GM21717 (cell line): ENCODE data around the gene DNTT.

Source experiments
- ATAC-seq: cut with Tn5 transposase; IDR thresholded peaks from one replicate; pipeline ENCODE4 v1.9.1; 2021; ENCODE audit warnings: mild to moderate bottlenecking, moderate library complexity; ENCODE audit not compliant: unreplicated experiment

The DNTT gene

DNA sequence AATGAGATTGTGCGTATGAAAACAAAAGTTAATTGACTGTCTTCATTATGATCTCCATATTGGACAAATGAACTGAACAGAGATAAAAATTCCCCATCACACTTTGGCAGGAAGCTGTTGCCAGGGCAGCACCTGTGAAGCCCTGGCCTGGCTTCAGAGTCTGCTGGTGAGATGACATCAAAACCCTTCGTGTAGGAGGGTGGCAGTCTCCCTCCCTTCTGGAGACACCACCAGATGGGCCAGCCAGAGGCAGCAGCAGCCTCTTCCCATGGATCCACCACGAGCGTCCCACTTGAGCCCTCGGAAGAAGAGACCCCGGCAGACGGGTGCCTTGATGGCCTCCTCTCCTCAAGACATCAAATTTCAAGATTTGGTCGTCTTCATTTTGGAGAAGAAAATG is at the start of gene DNTT:
TSS of gene DNTT (plus strand) at position 205 of the 400 bp plus-strand sequence. CDS start at position 269, 64 bp downstream.
- ATAC-seq = no peak

DNA sequence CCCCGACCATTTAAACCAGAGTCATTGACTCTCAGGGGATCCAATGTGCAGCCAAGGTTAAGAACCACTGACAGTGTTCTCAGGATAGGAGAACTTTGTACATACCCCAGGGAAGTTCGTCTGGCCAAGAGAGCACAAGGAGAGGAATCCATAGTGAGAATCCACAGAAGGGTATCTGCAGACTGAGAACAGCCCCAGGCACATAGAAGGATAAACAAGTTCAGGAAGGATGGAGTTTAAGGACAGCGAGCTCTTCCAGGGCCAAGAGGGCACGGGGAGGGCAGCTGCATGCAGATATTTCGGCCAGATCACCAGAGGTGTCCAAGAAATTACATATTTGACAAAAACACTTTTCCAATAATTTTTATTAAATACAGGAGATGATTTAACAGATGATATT is 49.3 kb upstream of the DNTT start:
- no peak for ATAC-seq

DNA sequence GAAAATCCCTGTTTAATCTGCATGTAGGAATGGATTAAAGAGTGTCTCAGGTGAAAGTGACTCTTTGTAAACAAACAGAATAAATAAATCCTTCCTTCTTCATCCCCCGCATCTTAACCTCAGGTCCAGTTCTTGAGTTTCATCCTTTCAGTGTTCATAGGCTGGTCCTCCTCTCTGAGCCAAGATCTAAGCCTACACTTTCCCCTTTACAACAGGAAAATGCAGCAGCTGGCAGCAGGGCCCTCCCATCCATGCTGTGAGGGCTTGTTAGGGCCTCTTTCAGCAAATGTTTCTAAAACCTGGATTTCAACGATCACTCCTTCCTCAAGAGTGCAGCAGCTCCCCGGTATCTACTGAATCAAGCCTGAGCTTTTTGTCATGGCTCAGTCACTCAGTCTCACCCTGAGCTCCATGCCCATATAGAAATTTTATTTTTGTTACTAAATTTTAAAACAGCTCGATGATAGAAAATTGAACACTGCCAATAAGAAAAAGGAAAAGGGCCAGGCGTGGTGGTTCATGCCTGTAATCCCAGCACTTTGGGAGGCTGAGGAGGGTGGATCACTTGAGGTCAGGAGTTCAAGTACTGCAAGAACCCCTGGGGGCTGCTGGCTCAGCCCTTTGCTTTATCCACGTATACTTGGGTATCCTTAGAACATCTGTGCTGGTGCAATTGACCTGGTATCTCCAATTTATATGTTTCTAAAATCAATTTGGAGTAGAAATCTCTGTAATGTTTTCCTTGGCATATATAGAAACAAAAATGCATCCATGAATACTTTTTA is 48.5 kb upstream of the DNTT start:
- no peak for ATAC-seq

DNA sequence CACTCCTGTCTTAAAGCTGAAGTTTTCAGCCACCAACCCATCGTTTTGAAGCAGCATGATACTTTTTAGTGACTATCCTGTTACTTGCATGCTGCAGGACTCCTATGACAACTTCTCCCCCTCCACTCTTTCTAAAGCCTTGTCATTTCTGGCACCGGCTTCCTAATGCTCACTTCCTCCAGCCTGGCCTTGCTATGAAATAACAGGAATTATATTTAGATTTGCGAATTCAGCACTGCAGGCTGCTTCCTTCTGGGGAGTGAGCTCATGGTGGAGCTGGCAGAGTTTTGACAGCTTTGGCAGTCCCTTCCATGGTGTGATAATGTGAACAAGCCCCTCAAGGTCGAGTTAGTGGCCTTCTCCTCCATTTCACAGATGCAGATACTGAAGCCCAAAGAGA is 46.3 kb upstream of the DNTT start:
- no peak for ATAC-seq

DNA sequence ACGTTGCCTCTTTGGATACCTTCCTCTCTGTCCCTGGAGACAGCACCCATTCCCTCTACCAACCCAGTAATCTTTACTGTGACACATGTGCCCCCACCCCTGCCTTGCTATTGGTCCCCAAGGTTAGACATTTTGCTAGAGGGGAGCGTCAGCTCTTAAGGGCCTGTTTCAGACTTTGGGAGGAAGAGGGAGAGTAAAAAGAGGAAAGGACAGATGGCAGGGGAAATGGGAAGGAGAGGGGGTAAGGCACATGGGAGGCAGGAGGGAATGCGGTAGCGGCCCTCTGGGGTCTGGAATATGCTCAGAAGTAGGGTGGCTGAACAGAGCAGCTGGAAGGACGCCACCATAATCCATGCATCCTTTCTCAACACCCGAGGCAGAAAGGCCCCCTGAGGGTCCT is 45.1 kb upstream of the DNTT start:
- no peak for ATAC-seq

DNA sequence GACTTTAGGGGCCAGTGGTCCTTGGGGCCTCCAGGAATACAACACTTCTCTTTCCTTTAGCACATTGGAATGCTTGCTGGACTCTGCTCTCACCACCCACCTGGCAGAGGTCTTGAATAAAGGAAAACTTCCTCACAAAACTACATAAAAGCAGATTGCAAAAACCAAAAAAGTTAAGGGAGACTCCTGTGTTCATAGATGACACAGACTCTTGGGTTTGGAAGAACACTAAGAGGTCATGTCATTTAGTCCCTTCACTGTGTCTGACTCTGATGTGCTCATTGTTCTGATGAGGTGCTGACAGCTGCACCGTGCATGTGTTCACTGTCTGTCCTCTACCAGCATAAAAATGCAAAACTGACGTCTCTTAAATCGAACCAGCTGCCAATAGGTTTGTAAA is 44.2 kb upstream of the DNTT start:
- ATAC-seq = no peak

DNA sequence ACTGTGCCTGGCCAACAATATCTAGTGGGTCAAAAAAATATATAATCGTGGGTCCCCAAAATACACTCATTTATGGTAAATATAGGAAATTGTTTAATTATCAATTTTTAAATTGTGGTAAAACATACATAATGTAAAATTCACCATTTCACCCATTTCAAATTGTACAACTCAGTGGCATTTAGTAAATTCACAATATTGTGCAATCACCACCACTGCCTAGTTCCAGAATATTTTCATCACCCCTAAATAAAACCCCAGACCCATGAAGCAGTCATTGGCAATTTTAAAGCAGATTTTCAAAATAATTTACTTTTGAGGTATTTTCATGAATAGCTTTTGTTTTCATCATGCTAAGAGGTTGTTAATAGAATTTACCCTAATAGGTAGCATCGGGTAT is 43.1 kb upstream of the DNTT start:
- no peak for ATAC-seq

DNA sequence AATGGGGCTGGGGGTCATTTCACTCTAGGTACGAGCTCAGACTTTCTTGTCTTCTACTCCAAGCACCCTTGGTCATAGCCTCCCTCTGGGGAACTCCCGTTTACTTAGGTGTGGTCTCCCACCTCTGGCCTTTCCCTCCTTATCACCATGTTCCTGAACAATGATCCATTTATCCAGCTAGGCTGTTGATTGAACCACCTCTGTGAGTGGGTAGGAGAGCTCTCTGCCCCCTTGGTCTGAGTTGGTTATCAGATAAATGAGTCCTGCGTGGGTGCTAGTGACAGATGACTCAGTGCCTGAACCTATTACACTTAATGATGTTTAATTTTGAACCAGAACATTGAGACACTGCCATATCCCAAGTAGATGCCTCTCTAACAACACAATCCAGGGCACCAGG is 42.3 kb upstream of the DNTT start:
- no peak for ATAC-seq

DNA sequence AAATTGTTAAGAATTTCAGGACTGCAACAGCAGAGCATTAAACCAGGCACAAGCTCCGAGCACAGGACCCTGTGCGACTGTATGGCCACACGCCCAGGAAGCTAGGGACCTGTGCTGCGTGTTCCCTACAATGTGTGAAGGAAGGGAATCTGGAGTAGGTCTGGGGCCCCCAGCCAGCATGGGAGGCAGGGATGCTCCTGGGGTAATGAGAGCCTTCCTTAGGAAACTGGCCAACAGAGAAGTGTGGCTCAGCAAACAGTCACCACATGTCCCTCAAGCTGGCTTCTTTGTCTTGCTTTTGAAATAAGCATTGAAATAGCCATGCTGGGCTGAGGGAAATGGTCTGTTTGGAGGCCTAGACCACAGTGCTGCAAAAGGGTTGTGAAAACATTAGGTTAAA is 41.1 kb upstream of the DNTT start:
- ATAC-seq = no peak

DNA sequence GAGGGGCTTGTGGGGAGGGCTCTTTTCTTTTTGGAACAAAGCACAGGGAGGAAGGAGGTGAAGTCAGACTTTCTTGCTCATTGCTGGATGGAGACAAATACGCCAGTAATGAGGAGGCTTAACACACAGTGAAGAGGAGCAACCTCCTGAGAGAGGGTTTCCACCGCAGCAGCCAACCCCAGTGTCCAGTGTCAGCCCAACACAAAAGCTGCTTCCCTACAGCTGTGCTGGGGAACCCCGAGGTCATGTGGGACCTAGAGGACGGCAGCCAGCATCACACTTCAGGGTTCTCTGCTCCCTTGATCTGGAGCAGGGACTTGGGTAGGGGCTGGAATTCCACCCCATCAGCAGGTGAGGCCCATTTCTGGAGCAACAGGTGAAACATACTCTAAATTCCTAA is 40.6 kb upstream of the DNTT start:
- no peak for ATAC-seq

DNA sequence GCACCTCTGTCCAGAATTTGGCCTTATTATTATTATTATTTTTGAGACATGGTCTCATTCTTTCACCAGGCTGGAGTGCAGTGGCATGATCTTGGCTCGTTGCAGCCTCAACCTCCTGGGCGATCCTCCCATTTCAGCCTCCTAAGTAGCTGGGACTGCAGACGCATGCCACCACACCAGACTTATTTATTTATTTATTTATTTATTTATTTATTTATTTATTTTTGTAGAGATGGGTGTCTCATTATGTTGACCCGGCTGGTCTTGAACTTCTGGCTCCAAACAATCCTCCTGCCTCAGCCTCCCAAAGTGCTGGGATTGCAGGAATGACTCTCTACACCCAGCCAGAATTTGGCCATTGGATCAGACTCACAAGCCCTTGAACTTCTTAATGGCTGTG is 39.3 kb upstream of the DNTT start:
- ATAC-seq = no peak

DNA sequence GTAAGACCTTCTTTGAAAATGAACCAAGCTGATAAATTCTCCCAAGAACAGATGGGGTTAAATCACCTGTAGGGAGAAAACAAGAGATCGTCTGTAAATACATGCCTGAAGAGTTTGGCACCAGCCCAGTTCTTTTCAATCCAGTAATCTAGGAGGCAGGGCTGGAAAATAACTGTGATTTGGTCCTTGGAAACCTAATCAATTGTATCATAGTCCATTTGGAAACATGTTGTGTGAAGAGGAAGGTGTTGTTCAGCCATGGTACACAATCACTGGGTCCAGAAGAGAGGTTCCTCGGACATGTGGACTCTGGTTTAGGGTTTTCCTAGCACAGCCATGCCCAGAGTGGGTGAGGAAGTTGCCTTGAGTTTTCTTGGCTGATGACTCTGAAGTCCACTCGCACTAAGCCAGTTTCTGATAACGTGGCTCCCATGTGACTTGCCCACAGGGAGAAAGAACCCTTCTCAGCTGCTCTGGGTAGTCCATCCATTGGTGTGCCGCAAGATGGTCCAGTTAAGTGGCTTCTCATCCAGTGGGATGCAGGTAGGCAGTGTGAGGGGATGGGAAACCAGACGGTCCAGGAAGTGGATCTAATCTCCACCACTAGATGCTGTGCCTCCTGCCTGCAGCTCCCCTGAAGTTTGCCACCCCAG is 38.0 kb upstream of the DNTT start:
- ATAC-seq = no peak

DNA sequence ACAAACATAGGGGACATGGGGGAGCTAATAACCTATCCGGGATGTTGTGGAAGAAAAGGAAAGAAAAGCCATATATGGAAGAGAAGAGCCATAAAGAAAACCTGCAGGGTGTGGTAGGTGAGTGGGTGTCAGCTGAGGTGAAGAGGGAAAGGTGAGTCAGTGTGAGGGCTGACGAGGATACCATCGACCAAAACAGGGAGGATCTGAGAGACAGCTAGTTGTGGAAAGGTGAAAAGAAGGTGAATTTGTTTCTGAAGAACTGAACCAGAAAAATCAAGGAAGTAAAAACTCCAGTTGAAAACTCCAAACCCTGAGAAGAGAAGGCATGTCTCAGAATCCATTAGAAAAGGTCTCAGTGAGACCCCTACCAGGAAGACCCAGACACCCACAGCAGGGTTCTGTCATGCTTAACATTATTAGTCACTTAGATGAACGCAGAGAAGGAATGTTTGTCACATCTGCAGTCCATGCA is 37.0 kb upstream of the DNTT start:
- no peak for ATAC-seq

DNA sequence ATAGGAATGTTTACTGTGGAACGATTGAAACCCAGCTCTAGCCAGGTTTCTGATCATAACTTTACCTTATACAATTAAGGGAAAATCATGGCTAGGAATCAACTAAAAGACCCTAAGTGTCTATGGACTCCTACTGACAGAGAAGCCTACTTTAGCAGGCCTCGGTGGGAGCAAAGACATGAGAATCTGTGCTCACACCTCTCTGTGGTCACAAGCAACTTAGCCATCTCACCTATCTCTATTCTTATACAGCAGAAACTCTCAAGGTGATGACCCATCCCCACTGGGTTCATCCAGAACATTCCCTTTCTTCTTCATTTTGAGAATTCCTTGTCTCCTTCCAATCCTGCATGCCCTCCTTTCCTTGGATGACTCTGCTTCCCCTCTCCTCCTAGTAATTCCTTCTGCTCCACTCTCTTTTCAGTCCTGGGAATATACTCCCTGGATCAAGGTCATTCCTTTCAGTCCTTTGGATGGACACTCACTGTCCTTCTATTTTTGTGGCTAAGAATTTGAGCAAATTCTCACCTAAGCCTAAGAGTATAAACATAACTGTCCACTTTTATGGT is 35.8 kb upstream of the DNTT start:
- no peak for ATAC-seq

DNA sequence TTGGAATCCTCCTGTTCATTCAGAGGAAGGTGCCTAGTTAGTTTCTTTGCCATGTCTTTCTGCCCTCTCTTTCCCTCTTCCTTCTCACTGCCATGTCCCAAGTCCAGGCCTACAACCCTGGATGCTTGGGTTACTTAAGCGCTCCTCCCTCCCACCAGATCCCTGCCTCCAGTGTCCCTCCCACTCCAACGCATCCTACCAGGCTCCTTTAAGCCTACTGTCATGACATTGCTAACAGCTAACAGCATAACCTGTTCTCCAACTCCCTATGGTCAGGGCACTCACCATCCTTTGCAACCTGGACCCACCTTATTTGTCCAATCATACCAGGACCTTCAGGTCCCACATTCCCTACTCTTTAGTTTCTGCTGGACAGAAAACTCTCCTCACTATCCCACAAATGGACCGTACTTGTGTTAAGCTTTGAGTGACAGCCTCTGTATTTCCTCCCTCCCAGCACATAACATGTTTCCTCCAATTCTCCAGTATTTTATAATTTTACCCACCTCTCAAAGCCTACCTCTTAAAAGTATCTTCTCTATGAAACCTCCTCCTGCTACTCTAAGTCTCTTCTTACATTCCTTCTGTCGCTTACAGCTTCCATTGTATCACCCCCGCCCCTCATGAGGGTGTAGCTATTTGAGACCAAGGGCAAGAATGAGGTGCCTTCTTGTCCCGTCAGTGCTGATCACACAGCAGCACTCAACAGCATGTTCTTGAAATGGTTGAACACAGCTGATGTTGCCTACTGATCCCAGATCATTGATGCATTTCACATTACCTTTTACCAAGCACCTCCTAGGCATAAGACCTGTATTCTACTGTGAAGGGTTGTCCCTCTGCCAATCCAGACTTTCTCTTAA is 34.6 kb upstream of the DNTT start:
- no peak for ATAC-seq

DNA sequence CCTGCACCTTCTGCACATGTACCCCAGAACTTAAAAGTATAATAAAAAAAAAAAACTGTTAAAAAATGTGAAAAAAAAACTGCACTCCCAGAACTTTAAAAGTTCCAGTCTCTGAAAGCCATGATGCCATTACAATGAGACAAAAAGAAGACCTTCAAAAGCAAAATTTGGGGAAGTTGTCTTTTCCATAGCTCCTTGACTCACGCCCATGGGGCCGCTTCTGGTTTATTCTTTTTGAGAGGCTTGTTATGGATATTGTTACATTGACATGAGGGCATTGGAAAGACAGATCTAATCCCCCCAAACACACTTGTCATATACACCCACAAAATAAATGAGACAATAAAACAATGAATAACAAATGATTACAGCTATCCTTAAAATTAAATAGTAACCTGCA is 33.7 kb upstream of the DNTT start:
- no peak for ATAC-seq

DNA sequence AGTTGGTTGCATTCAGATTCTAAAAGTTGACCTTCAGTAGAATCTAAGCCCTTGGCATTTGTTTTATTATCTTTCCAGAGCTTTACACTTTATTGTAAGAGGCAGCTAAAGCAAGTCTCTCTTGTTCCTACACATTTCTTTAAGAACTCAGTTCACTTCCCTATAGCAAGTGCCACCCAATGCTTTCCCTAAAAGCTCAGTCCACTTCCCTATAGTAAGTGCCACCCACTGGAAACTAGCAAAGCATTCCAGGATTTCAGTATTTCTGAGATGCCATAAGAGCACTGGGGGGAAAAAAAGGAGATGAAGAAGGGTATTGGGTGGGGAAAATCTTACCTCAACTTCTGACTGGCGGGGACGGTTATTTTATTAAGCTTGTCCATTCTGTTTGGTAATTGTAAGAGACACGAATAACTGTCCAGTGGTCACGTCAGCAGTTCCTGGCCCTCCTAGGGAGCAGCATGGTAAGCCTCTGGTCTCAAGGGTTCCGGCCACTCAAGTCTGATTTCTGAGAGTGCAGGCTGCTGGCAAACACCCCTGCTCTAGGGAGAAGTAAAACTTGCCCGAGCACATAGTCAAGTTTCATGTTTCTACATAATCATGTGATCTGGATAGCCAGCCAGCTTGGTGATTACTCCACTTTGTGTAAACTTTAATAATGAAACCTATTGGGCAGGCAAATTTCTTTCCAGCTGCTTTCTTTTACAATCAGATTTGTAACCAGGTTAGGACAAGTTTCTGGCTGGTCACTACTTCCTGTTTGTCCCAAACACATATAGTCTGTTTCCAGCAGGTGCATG is 33.0 kb upstream of the DNTT start, which contains the start of gene BLNK:
TSS of gene BLNK (minus strand) at position 554 of the 800 bp plus-strand sequence. CDS start at position 383, 171 bp downstream.
- peak; percentile 64 for ATAC-seq

DNA sequence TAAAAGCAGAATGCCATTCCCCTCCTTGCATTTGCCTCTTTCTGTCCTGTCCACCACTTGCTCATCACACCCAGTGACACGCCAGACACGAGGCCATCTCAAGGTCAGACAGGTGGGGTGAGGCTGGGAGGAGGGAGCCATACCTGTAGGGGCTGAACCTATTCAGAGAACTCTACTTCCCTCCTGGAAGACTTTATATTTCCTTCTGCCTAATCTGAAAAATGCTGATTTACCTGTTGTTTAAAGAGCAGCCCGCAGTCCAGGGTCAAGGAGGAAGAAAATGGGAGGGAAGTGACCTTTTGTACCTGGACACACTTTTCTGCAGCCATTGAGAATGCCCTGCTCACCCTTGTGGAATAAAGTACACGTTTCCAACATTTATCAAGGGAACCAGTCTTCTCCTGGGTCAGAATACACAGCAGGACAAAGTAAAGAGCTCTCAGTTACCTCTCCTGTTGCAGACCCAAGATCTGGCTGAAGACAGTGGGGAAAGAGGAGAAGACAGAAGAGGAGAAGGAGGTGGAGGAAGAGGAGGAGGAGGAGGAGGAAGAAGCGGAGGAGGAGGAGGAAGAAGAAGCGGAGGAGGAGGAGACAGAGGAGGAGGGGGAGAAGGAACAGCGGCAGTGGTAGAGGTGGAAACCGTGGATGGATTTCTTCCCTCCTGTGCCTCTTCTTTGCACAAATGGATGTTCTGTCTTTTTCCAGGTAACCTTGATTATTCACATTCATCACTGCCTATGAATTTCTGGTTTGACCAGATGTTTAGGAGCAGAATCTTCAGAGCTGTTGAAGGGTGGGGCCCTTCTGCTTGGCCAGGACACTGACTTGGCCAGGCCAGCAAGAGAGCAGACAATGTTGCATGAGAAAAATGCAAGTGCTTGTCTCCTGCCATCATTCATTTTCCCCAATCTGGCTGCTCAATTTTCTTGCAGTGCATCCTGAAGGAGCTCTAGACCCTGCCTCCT is 31.6 kb upstream of the DNTT start:
- peak; percentile 6 for ATAC-seq
